ENCODE data around the gene TGFBR2. TPM values are rescaled to one million over a fixed set of nuclear protein-coding genes. Genes with fewer than 3 reads are reported as not detected.

TGFBR2 gene
- polyA plus RNA-seq, 1 donor (not counting 4 experiments of a cell fraction or from before 2014, with no cell fraction given): 303 TPM

- peak overlapping the region; percentile 78 to 96 (median 79) for H3K4me3 ChIP-seq (ENCODE audit: control insufficient read depth in 2 of 3, extremely low read depth in 1 of 3, insufficient read depth in 2 of 3, low read depth in 1 of 3, low read length in 3 of 3)
- H3K79me2 ChIP-seq (ENCODE audit: control insufficient read depth, insufficient read depth, low read length): peaks cover 71% of the 10 kb centered on the region
- dilution Hi-C loops (cut with MboI; ENCODE audit: extremely low pct_ligation_motif_present, low sequenced_read_pairs): no loop called here
- TF ChIP-seq EZH2 (IDR thresholded peaks at IDR 0.05; ENCODE audit: low read length): no peak
- TF ChIP-seq, protein P1, sequence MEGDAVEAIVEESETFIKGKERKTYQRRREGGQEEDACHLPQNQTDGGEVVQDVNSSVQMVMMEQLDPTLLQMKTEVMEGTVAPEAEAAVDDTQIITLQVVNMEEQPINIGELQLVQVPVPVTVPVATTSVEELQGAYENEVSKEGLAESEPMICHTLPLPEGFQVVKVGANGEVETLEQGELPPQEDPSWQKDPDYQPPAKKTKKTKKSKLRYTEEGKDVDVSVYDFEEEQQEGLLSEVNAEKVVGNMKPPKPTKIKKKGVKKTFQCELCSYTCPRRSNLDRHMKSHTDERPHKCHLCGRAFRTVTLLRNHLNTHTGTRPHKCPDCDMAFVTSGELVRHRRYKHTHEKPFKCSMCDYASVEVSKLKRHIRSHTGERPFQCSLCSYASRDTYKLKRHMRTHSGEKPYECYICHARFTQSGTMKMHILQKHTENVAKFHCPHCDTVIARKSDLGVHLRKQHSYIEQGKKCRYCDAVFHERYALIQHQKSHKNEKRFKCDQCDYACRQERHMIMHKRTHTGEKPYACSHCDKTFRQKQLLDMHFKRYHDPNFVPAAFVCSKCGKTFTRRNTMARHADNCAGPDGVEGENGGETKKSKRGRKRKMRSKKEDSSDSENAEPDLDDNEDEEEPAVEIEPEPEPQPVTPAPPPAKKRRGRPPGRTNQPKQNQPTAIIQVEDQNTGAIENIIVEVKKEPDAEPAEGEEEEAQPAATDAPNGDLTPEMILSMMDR (optimal IDR thresholded peaks at IDR 0.05 in 1 of 3, IDR thresholded peaks at IDR 0.05 in 1 of 3, conservative IDR thresholded peaks at IDR 0.05 in 1 of 3; ENCODE audit: extremely low read depth in 1 of 3, insufficient read depth in 2 of 3, low read length in 3 of 3): no peak
- no peaks in the 10 kb centered on the region for H3K9me3 ChIP-seq (ENCODE audit: control insufficient read depth, low read depth, low read length)
- peak overlapping the region; percentile 76 for H3K4me2 ChIP-seq (ENCODE audit: control insufficient read depth, extremely low read depth, insufficient read depth, low read depth, low read length)
- H4K20me1 ChIP-seq (ENCODE audit: control insufficient read depth, extremely low read depth, insufficient read depth, low read length): peaks cover 10% of the 10 kb centered on the region
- no peak for DNase-seq (ENCODE audit: low read depth, low spot score)
- no peak overlapping the region for H2AFZ ChIP-seq (ENCODE audit: control insufficient read depth, low read length)
- H3K36me3 ChIP-seq (ENCODE audit: control insufficient read depth in 2 of 2, extremely low read depth in 1 of 2, insufficient read depth in 2 of 2, low read length in 2 of 2): peaks cover 2 to 12% of the 10 kb centered on the region in 2 experiments
- FAIRE-seq: no peak
- H3K9me1 ChIP-seq (ENCODE audit: control insufficient read depth, extremely low read depth, insufficient read depth, low read length): no peaks in the 10 kb centered on the region
- peaks cover 56% of the 10 kb centered on the region for H3K4me1 ChIP-seq (ENCODE audit: control insufficient read depth, extremely low read depth, insufficient read depth, low read length)
- no peaks in the 10 kb centered on the region for H3K27me3 ChIP-seq (ENCODE audit: control insufficient read depth, extremely low read depth, insufficient read depth, low read length)
- H3K27ac ChIP-seq (ENCODE audit: control insufficient read depth, insufficient read depth, low read length): peak overlapping the region; percentile 42
- peak overlapping the region; percentile 55 for H3K9ac ChIP-seq (ENCODE audit: control insufficient read depth, extremely low read depth, insufficient read depth, low read length)
Observed at GRCh38 chr3:30608598-30608947, 2.2 kb downstream of the TGFBR2 start.

- H4K20me1 ChIP-seq (ENCODE audit: control insufficient read depth, extremely low read depth, insufficient read depth, low read length): peaks cover 19% of the 10 kb centered on the region
- DNase-seq (ENCODE audit: low read depth, low spot score): no peak
- H3K27me3 ChIP-seq (ENCODE audit: control insufficient read depth, extremely low read depth, insufficient read depth, low read length): no peaks in the 10 kb centered on the region
- peak overlapping the region; percentile 55 for H3K9ac ChIP-seq (ENCODE audit: control insufficient read depth, extremely low read depth, insufficient read depth, low read length)
- peak overlapping the region; percentile 42 for H3K27ac ChIP-seq (ENCODE audit: control insufficient read depth, insufficient read depth, low read length)
- peaks cover 3% of the 10 kb centered on the region for H3K9me1 ChIP-seq (ENCODE audit: control insufficient read depth, extremely low read depth, insufficient read depth, low read length)
- peaks cover 2 to 16% of the 10 kb centered on the region in 2 experiments for H3K36me3 ChIP-seq (ENCODE audit: control insufficient read depth in 2 of 2, extremely low read depth in 1 of 2, insufficient read depth in 2 of 2, low read length in 2 of 2)
- H3K79me2 ChIP-seq (ENCODE audit: control insufficient read depth, insufficient read depth, low read length): peaks cover 86% of the 10 kb centered on the region
- no peaks in the 10 kb centered on the region for H3K9me3 ChIP-seq (ENCODE audit: control insufficient read depth, low read depth, low read length)
- FAIRE-seq: no peak
- dilution Hi-C loops (cut with MboI; ENCODE audit: extremely low pct_ligation_motif_present, low sequenced_read_pairs): no loop called here
- H3K4me2 ChIP-seq (ENCODE audit: control insufficient read depth, extremely low read depth, insufficient read depth, low read depth, low read length): peak overlapping the region; percentile 76
- H2AFZ ChIP-seq (ENCODE audit: control insufficient read depth, low read length): no peak overlapping the region
- H3K4me3 ChIP-seq (ENCODE audit: control insufficient read depth in 2 of 3, extremely low read depth in 1 of 3, insufficient read depth in 2 of 3, low read depth in 1 of 3, low read length in 3 of 3): peak overlapping the region; percentile 78 to 96 (median 79)
- no peak for TF ChIP-seq EZH2 (IDR thresholded peaks at IDR 0.05; ENCODE audit: low read length)
- TF ChIP-seq, protein P1 (optimal IDR thresholded peaks at IDR 0.05 in 1 of 3, IDR thresholded peaks at IDR 0.05 in 1 of 3, conservative IDR thresholded peaks at IDR 0.05 in 1 of 3; ENCODE audit: extremely low read depth in 1 of 3, insufficient read depth in 2 of 3, low read length in 3 of 3): no peak
- peaks cover 68% of the 10 kb centered on the region for H3K4me1 ChIP-seq (ENCODE audit: control insufficient read depth, extremely low read depth, insufficient read depth, low read length)
Observed at GRCh38 chr3:30609930-30610701, 3.7 kb downstream of the TGFBR2 start.

Measured in keratinocyte (primary cell).